Erythroblast (primary cell): ENCODE results near the gene BOD1.

Experiments
- GATA1 ChIP-seq: IDR thresholded peaks from 2 replicates; pipeline ENCODE4 v1.6.1; 2011; ENCODE audit warnings: low read depth, mild to moderate bottlenecking, control low read depth, low read length, moderate library complexity
- POLR2A ChIP-seq: IDR thresholded peaks from 2 replicates; pipeline ENCODE4 v1.6.1; 2011; ENCODE audit warnings: mild to moderate bottlenecking, low read length

GRCh38 chr5:173638126-173639040 is 21.9 kb upstream of the BOD1 start:
- TF ChIP-seq POLR2A (no peak), GATA1 (no peak)
